HG03521 (cell line): ENCODE results near the gene FGR.

ENCODE experiments used
- ATAC-seq: cut with Tn5 transposase; IDR thresholded peaks from one replicate; pipeline ENCODE4 v1.9.1; 2021; ENCODE audit warnings: mild to moderate bottlenecking, moderate library complexity; ENCODE audit not compliant: unreplicated experiment

Gene FGR

GRCh38 chr1:27601771-27602461 lies 33.1 kb downstream of the FGR start:
- ATAC-seq: no peak

GRCh38 chr1:27601321-27601770 lies 33.6 kb downstream of the FGR start:
- no peak for ATAC-seq

GRCh38 chr1:27600498-27601175 lies 34.3 kb downstream of the FGR start:
- no peak for ATAC-seq

- no peak for ATAC-seq
Measured at GRCh38 chr1:27599605-27600497, 35.1 kb downstream of the FGR start.

- ATAC-seq: no peak
Measured at GRCh38 chr1:27598902-27599528, 36.0 kb downstream of the FGR start.

GRCh38 chr1:27598295-27598687 lies 36.7 kb downstream of the FGR start:
- ATAC-seq: no peak

- ATAC-seq: no peak
Measured at GRCh38 chr1:27597516-27598294, 37.3 kb downstream of the FGR start.

GRCh38 chr1:27596986-27597385 lies 38.0 kb downstream of the FGR start:
- ATAC-seq: no peak

- no peak for ATAC-seq
Measured at GRCh38 chr1:27596261-27596660, 38.7 kb downstream of the FGR start.

GRCh38 chr1:27595597-27595996 lies 39.4 kb downstream of the FGR start:
- ATAC-seq: no peak

- no peak for ATAC-seq
Measured at GRCh38 chr1:27594564-27595510, 40.1 kb downstream of the FGR start.

- ATAC-seq: no peak
Measured at GRCh38 chr1:27593678-27594563, 41.1 kb downstream of the FGR start.

- ATAC-seq: no peak
Measured at GRCh38 chr1:27592931-27593677, 41.9 kb downstream of the FGR start.

- ATAC-seq: no peak
Measured at GRCh38 chr1:27592232-27592930, 42.6 kb downstream of the FGR start.

GRCh38 chr1:27591622-27592021 lies 43.4 kb downstream of the FGR start:
- no peak for ATAC-seq

GRCh38 chr1:27590917-27591508 lies 44.0 kb downstream of the FGR start:
- ATAC-seq: no peak
